Stimulated activated naive CD4-positive, alpha-beta T cell treated with Interleukin-2 at 50 U/mL for 16 hours (primary cell): ENCODE measurements around the gene CCDC154.
"Not testable (repeated sequence)": the region's sequence is repeated elsewhere in the genome, so short reads cannot be mapped to it uniquely, and the experiment has no call there.

Experiments used
- DNase-seq: peaks from one replicate; lab custom pipeline; 2025; lab: John Stamatoyannopoulos, UW

The CCDC154 gene

GRCh38 chr16:1472974-1473373 is 28.6 kb upstream of the CCDC154 start:
- no peak for DNase-seq

- no peak for DNase-seq
Measured at GRCh38 chr16:1471569-1472194, 27.3 kb upstream of the CCDC154 start.

- DNase-seq: no peak
Measured at GRCh38 chr16:1470481-1471251, 26.3 kb upstream of the CCDC154 start.

GRCh38 chr16:1469693-1470201 is 25.4 kb upstream of the CCDC154 start:
- DNase-seq: no peak

- not testable (repeated sequence) for DNase-seq
Measured at GRCh38 chr16:1469141-1469540, 24.8 kb upstream of the CCDC154 start.

GRCh38 chr16:1468426-1468810 is 24.1 kb upstream of the CCDC154 start:
- DNase-seq: no peak

- DNase-seq: no peak
Measured at GRCh38 chr16:1466968-1467521, 22.7 kb upstream of the CCDC154 start.

GRCh38 chr16:1466054-1466453 is 21.7 kb upstream of the CCDC154 start:
- DNase-seq: no peak

- no peak for DNase-seq
Measured at GRCh38 chr16:1465567-1465915, 21.2 kb upstream of the CCDC154 start.

- no peak for DNase-seq
Measured at GRCh38 chr16:1464894-1465566, 20.7 kb upstream of the CCDC154 start.

GRCh38 chr16:1464196-1464893 is 20.0 kb upstream of the CCDC154 start:
- no peak for DNase-seq

GRCh38 chr16:1461146-1461545 is 16.8 kb upstream of the CCDC154 start:
- DNase-seq: no peak

GRCh38 chr16:1460602-1461138 is 16.3 kb upstream of the CCDC154 start:
- DNase-seq: no peak

- DNase-seq: no peak
Measured at GRCh38 chr16:1459967-1460366, 15.6 kb upstream of the CCDC154 start.

GRCh38 chr16:1458977-1459341 is 14.6 kb upstream of the CCDC154 start:
- no peak for DNase-seq

GRCh38 chr16:1458336-1458976 is 14.1 kb upstream of the CCDC154 start:
- peak; percentile 34 for DNase-seq

- no peak for DNase-seq
Measured at GRCh38 chr16:1457489-1458245, 13.3 kb upstream of the CCDC154 start.

- no peak for DNase-seq
Measured at GRCh38 chr16:1456951-1457350, 12.6 kb upstream of the CCDC154 start.

GRCh38 chr16:1455190-1456171 is 11.1 kb upstream of the CCDC154 start:
- no peak for DNase-seq
